Adrenal gland (tissue), 5 donors: ENCODE measurements around the gene COL20A1.

Source experiments
- CTCF ChIP-seq, 6 experiments: fragments of 450-650 bp in 4 of 6; fragments of 200-600 bp in 2 of 6; sonication (generic) in 1 of 6; IDR thresholded peaks; 1 replicate in 5 of 6; 2 replicates in 1 of 6; pipeline versions ENCODE4 v1.5.1 to v1.8.0; 2016 to 2021; ENCODE audit warnings: antibody characterized with exemption in 6 of 6, mild to moderate bottlenecking in 2 of 6, moderate library complexity in 1 of 6
- POLR2A ChIP-seq, 2 donors: fragments of 450-650 bp; IDR thresholded peaks; one replicate each; pipeline ENCODE4 v1.6.1; 2017; ENCODE audit warnings: antibody characterized with exemption in 2 of 2, mild to moderate bottlenecking in 2 of 2, moderate library complexity in 1 of 2
- donor health status: DM: no; HTN: no; CAD: no.

DNA sequence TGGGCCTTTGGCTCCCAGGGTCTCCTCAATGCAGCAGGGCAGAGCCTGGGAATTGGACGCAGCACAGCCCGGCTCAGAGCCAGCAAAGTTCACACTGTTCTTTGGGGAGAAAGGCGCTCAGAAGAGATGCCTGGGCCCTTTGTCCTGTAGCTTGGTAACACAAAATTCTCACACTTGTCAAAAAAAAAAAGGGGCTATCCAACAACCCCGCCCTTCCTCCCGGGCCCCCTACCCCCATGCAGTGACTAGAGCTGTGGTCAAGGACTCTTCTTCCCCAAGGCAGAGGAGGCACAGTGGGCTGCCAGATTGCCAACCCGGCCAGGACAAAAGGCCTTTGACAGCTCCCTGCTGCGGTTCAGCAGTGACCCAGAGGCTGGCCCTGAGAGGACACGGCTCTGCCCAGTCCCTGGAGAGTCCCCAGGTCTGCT is 40.7 kb upstream of the COL20A1 start:
- TF ChIP-seq POLR2A (IDR thresholded peaks at IDR 0.05) (no peak), CTCF (IDR thresholded peaks at IDR 0.05) (no peak)
